HepG2 (cell line): Measurements from ENCODE around the gene VAPB. TPM values are rescaled to one million over a fixed set of nuclear protein-coding genes. Genes with fewer than 3 reads are reported as not detected.
A peak's percentile ranks its signal among the peaks of the same experiment; 100 is the strongest.

Experiments
- ARID4A ChIP-seq: sonication (generic); formaldehyde crosslinking; IDR thresholded peaks from 2 replicates; pipeline ENCODE4 v1.5.0; 2020; ENCODE audit warnings: mild to moderate bottlenecking, missing genetic modification reagents, borderline replicate concordance
- FOXK1 ChIP-seq: sonication (generic); formaldehyde crosslinking; IDR thresholded peaks from 2 replicates; pipeline ENCODE4 v1.4.0; 2020; ENCODE audit warnings: low read depth, missing genetic modification reagents, borderline replicate concordance
- FOXK2 ChIP-seq: fragments of 450-650 bp; IDR thresholded peaks from 2 replicates; pipeline ENCODE4 v1.6.1; 2016
- GATAD2A ChIP-seq: IDR thresholded peaks from 2 replicates; pipeline ENCODE4 v1.6.1; 2016
- HNF4A ChIP-seq: sonication (generic); formaldehyde crosslinking; IDR thresholded peaks from 2 replicates; pipeline ENCODE4 v1.4.0; 2020; ENCODE audit warnings: missing genetic modification reagents
- MAFK ChIP-seq, 2 experiments: IDR thresholded peaks in 1 of 2; conservative IDR thresholded peaks in 1 of 2; 2 replicates each; pipeline ENCODE4 v1.6.1; 2011; ENCODE audit warnings: improper control_type of control experiment in 2 of 2, low read length in 2 of 2
- POGZ ChIP-seq: sonication (generic); formaldehyde crosslinking; IDR thresholded peaks from 2 replicates; pipeline ENCODE4 v1.4.0; 2020; ENCODE audit warnings: mild to moderate bottlenecking, missing genetic modification reagents
- RAD51 ChIP-seq: fragments of 450-650 bp; IDR thresholded peaks from 2 replicates; pipeline ENCODE4 v1.6.1; 2016; ENCODE audit warnings: borderline replicate concordance
- RARA ChIP-seq: IDR thresholded peaks from 2 replicates; pipeline ENCODE4 v1.6.1; 2016; ENCODE audit warnings: missing genetic modification reagents, missing compliant biosample characterization
- TOPORS ChIP-seq: sonication (generic); formaldehyde crosslinking; IDR thresholded peaks from 2 replicates; pipeline ENCODE4 v1.8.0; 2023; ENCODE audit warnings: mild to moderate bottlenecking, missing genetic modification reagents
- TRIM22 ChIP-seq: fragments of 450-650 bp; IDR thresholded peaks from 2 replicates; pipeline ENCODE4 v1.6.1; 2017
- ZNF12 ChIP-seq: sonication (generic); formaldehyde crosslinking; IDR thresholded peaks from 2 replicates; pipeline ENCODE4 v1.5.0; 2020; ENCODE audit warnings: missing genetic modification reagents
- ZNF350 ChIP-seq: sonication (generic); formaldehyde crosslinking; IDR thresholded peaks from 2 replicates; pipeline ENCODE4 v1.4.0; 2020; ENCODE audit warnings: mild to moderate bottlenecking, low read depth, missing genetic modification reagents, borderline replicate concordance
- ZNF644 ChIP-seq: IDR thresholded peaks from 2 replicates; pipeline ENCODE4 v1.6.1; 2016; ENCODE audit warnings: low read depth
- ZNF646 ChIP-seq: sonication (generic); formaldehyde crosslinking; IDR thresholded peaks from 2 replicates; pipeline ENCODE4 v1.9.0; 2021; ENCODE audit warnings: mild to moderate bottlenecking, missing genetic modification reagents
- ZNF768 ChIP-seq: sonication (generic); formaldehyde crosslinking; IDR thresholded peaks from 2 replicates; pipeline ENCODE4 v1.4.0; 2020; ENCODE audit warnings: missing genetic modification reagents
- polyA plus RNA-seq, 8 experiments: library from polyadenylated mRNA; depleted of rRNA in 3 of 8; stranded (reverse) in 7 of 8; unstranded in 1 of 8; fragments of >200 nt; fragmentation: Illumina TruSeq in 4 of 8; extraction: Trizol in 4 of 8; gene quantifications; 2 replicates each; pipeline versions ENCODE4 v1.2.1 to v1.2.3, GENCODE V29; 2011 to 2016; ENCODE audit warnings: low read depth in 4 of 8, missing spikeins in 1 of 8, mixed read lengths in 1 of 8; ENCODE audit not compliant: insufficient read depth in 1 of 8
- total RNA-seq, 5 experiments: library from RNA; depleted of rRNA; stranded (reverse); fragments of >200 nt; fragmentation: Illumina TruSeq; extraction: Trizol; gene quantifications; 2 replicates each; pipeline ENCODE4 v1.2.3, GENCODE V29; 2016; ENCODE audit warnings: low read depth in 1 of 5

Gene VAPB
- total and polyA plus RNA-seq, 2 of the 13 experiments (the other 11 are each of a cell fraction or from before 2014, with no cell fraction given), result 18.6 to 48.5 TPM

GRCh38 chr20:58374027-58374850 lies 14.8 kb upstream of the VAPB start (continued):
- TF ChIP-seq ARID4A (peak; percentile 39; the same call in 1 of the 2 replicates), FOXK1 (peak; percentile 96; the same call in 1 of the 2 replicates), FOXK2 (peak; percentile 52), RARA (CRISPR knock-in tag) (peak; percentile 75; the same call in 1 of the 2 replicates), POGZ (CRISPR knock-in tag) (peak; percentile 31), ZNF644 (CRISPR knock-in tag) (peak; percentile 69), RAD51 (no peak), ZNF12 (CRISPR knock-in tag) (0 out of 2 replicates have a peak, but pooled peaks have one; percentile 25), HNF4A (CRISPR knock-in tag) (peak; percentile 43; the same call in 1 of the 2 replicates), GATAD2A (CRISPR knock-in tag) (peak; percentile 78), TRIM22 (no peak), ZNF350 (CRISPR knock-in tag) (0 out of 2 replicates have a peak, but pooled peaks have one; percentile 18), ZNF646 (peak; percentile 72; the same call in 1 of the 2 replicates), MAFK (conservative IDR thresholded peaks at IDR 0.05 in 1 of 2, IDR thresholded peaks at IDR 0.05 in 1 of 2; ENCODE audit: low read length in 2 of 2) (peak in 1 of 2 experiments; percentile 32; a peak in 2 of 4 replicates), TOPORS (CRISPR knock-in tag) (peak; percentile 33; the same call in 1 of the 2 replicates), ZNF768 (no peak)
